Measurements from ENCODE around the gene SLC1A6.

Gene SLC1A6

DNA sequence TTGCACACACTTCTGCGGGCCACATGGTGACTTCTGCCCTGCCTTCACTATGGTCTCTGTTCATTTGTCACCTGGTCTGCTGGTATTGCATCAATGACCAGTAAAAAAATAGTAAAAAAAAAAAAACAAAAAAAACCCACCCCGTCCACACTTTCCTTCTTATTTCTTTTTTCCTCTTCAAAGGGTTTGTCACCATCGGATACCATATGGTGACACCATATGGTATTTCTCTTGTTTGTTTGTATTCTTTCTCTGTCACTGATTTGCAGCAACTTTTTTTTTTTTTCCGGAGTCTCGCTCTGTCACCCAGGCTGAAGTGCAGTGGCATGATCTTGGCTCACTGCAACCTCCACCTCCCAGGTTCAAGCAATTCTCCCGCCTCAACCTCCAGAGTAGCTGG, 64.5 kb downstream of the SLC1A6 start:
- Histone ChIP-seq H3K36me3 (ENCODE audit: control insufficient read depth, insufficient read depth, low read length) (no peaks in the 10 kb centered on the region), H3K27me3 (replicated peaks; ENCODE audit: control insufficient read depth, insufficient read depth, low read length) (no peaks in the 10 kb centered on the region), H3K4me3 (replicated peaks; ENCODE audit: low read depth, low read length) (no peak overlapping the region)
- no peak for TF ChIP-seq CTCF (IDR thresholded peaks at IDR 0.05; ENCODE audit: insufficient read depth, low read length, poor library complexity, severe bottlenecking)
- no peak for DNase-seq (ENCODE audit: extremely low read depth, insufficient read length)

DNA sequence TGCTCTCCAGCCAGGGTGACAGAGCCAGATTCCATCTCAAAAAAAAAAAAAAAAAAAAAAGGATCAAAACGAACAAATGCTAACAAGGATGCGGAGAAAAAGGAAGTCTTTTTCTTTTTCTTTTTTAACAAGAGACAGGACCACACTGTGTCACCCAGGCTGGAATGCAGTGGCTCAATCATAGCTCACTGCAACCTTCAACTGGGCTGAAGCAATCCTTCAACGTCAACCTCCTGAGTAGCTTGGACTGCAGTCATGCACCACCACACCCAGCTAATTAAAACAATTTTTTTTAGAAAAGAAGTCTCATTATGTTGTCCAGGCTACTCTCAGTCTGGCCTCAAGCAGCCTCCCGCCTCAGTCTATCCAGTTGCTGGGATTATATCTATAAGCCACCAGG, 73.0 kb downstream of the SLC1A6 start:
- no peak for TF ChIP-seq CTCF (IDR thresholded peaks at IDR 0.05; ENCODE audit: insufficient read depth, low read length, poor library complexity, severe bottlenecking)
- no peak overlapping the region for H3K4me3 ChIP-seq (replicated peaks; ENCODE audit: low read depth, low read length)
- no peaks in the 10 kb centered on the region; the same call in 1 of the 2 replicates for H3K27me3 ChIP-seq (replicated peaks; ENCODE audit: control insufficient read depth, insufficient read depth, low read length)
- DNase-seq (ENCODE audit: extremely low read depth, insufficient read length): no peak
- H3K36me3 ChIP-seq (ENCODE audit: control insufficient read depth, insufficient read depth, low read length): no peaks in the 10 kb centered on the region

GRCh38 chr19:14901675-14902260, 77.9 kb downstream of the SLC1A6 start:
- Histone ChIP-seq H3K4me3 (replicated peaks; ENCODE audit: low read depth, low read length) (no peak overlapping the region), H3K36me3 (ENCODE audit: control insufficient read depth, insufficient read depth, low read length) (no peaks in the 10 kb centered on the region), H3K27me3 (replicated peaks; ENCODE audit: control insufficient read depth, insufficient read depth, low read length) (no peaks in the 10 kb centered on the region; the same call in 1 of the 2 replicates)
- TF ChIP-seq CTCF (IDR thresholded peaks at IDR 0.05; ENCODE audit: insufficient read depth, low read length, poor library complexity, severe bottlenecking): no peak
- no peak for DNase-seq (ENCODE audit: extremely low read depth, insufficient read length)
